Thyroid gland (tissue), 4 donors: Measurements from ENCODE around the gene C14orf93.

Source experiments
- CTCF ChIP-seq, 6 experiments: fragments of 200-600 bp in 3 of 6; fragments of 450-650 bp in 3 of 6; sonication (generic) in 3 of 6; IDR thresholded peaks; one replicate each; pipeline ENCODE4 v1.5.1; 2016 to 2019; ENCODE audit warnings: antibody characterized with exemption in 6 of 6, mild to moderate bottlenecking in 2 of 6, inconsistent platforms in 1 of 6, moderate library complexity in 1 of 6
- POLR2A ChIP-seq, 2 donors: fragments of 450-650 bp; IDR thresholded peaks; one replicate each; pipeline ENCODE4 v1.6.1; 2017; ENCODE audit warnings: antibody characterized with exemption in 2 of 2, mild to moderate bottlenecking in 2 of 2, moderate library complexity in 1 of 2

- TF ChIP-seq CTCF (IDR thresholded peaks at IDR 0.05) (no peak), POLR2A (IDR thresholded peaks at IDR 0.05) (no peak)
These were observed 38.1 kb upstream of the C14orf93 start for GRCh38 chr14:23047751-23048693.
